Anterior cingulate cortex (tissue), 58 donors: Measurements from ENCODE around the gene HBD.
"Not testable (repeated sequence)": the region's sequence is repeated elsewhere in the genome, so short reads cannot be mapped to it uniquely, and the experiment has no call there.

Source experiments
- DNase-seq, 58 donors: peaks; one replicate each; lab custom pipeline; 2025; lab: John Stamatoyannopoulos, UW

Gene HBD

DNA sequence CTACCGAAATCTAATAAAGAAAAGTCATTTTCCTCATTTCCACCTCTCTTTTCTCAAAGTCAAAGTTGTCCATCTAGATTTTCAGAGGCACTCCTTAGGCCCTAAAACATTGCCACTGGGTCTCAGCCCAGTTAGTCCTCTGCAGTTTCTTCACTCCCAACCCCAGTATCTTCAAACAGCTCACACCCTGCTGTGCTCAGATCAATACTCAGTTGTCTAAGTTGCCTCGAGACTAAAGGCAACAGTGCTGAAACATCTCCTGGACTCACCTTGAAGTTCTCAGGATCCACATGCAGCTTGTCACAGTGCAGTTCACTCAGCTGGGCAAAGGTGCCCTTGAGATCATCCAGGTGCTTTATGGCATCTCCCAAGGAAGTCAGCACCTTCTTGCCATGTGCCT, 19.7 kb upstream of the HBD start:
- not testable (repeated sequence) for DNase-seq

DNA sequence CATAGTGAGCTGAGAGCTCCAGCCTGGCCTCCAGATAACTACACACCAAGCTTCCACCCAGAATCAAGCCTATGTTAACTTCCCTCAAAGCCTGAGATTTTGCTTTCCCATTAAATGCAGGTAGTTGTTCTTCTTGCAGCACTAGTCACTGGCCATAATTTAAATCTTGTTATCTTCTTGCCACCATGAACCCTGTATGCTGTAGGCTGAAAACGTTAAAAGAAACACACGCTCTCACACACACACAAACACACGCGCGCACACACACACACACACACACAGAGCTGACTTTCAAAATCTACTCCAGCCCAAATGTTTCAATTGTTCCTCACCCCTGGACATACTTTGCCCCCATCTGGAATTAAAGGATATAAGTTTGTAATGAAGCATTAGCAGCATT, 19.2 kb upstream of the HBD start:
- not testable (repeated sequence) for DNase-seq

- no peak for DNase-seq
Measured at GRCh38 chr11:5252919-5253265, 18.6 kb upstream of the HBD start.

GRCh38 chr11:5252192-5252918, 18.1 kb upstream of the HBD start:
- no peak for DNase-seq

- DNase-seq = no peak
Measured at GRCh38 chr11:5251746-5252145, 17.5 kb upstream of the HBD start.

DNA sequence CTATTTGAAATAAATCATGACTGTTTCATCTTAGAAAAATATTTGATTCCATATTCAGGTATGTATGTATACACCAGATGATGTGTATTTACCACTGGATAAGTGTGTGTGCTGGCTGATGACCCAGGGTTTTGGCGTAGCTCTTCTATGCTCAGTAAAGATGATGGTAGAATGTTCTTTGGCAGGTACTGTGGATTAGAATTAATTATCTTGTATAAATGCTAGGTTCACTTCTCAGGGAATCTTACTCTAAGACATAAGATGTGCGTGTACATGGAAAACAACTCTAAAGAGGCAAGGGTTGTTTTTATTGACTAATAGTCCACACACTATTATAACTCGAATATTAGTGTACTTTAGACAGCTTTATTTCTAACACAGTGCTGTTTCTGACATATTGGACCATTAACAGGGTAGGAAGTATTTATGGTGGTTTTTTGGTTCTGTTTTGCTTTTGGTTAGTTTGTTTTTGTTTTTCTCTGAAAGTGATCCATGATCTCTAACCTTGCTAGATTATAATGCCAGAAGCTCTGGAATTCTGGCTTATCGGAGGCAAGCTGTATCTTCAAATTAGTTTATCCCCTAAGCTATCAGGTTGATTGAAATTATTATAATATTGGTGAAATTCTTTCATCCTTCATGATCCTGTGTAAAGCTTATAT, 16.4 kb upstream of the HBD start:
- no peak for DNase-seq

- not testable (repeated sequence) for DNase-seq
Measured at GRCh38 chr11:5249807-5250396, 15.6 kb upstream of the HBD start, which contains the start of gene HBG1. Gene HBG1, minus strand, starts transcription at chr11:5249857. Its CDS starts 53 bp downstream, at chr11:5249804.

- DNase-seq = not testable (repeated sequence)
Measured at GRCh38 chr11:5248498-5248897, 14.2 kb upstream of the HBD start.

- no peak for DNase-seq
Measured at GRCh38 chr11:5247472-5248192, 13.3 kb upstream of the HBD start.

DNA sequence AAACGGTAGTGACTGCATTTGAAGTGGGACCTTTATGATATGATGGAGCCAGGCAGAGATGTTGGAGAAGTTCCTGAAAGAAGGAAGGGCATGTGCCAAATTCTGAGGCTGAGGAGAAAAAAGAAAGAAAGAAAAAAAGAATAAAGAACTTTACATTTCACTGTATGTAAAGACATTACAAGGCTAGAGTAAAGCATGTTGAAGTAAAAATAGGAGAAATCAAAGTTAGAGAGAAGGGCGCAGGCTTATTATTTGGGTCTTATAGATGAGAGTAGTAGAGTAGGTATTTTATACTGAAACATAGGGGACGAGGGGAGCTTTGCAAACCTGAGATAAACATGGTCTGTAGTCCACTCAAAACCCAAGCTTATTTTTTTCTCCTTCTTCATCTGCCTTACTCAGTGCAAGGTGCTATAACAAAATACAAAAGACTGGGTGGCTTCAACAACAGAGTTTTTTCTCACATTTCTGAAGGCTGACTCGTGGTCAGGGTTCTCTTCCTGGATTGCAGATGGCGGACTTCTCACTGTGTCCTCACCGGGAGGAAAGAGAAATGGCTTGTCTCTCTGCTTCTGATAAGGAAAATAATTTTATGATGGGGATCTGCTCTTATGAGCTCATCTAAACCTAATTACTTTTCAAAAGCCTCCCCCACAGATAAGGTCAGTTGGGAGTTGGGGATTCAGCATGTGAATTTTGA, 12.6 kb upstream of the HBD start:
- DNase-seq = no peak

DNA sequence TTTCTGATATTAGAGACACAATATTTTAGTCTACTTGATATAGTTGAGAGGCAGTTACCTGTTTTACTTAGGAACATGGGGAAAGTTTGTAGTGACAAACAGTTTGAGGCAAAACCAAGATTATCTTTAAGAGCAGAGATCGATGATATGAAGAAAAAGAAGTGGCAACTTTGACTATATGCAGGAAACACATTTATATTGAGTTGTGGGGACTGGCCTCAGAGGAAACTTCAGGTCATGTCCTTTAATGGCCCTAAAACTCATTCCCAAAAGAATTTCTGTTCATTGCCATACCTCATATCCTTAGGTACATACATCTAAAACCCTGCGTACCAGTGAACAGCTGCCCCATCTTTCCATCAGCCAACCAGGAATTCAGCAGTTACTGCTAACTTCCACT, 10.9 kb upstream of the HBD start:
- DNase-seq = no peak

- DNase-seq = no peak
Measured at GRCh38 chr11:5243816-5244180, 9.5 kb upstream of the HBD start.

- DNase-seq = no peak
Measured at GRCh38 chr11:5242933-5243815, 8.9 kb upstream of the HBD start.

DNA sequence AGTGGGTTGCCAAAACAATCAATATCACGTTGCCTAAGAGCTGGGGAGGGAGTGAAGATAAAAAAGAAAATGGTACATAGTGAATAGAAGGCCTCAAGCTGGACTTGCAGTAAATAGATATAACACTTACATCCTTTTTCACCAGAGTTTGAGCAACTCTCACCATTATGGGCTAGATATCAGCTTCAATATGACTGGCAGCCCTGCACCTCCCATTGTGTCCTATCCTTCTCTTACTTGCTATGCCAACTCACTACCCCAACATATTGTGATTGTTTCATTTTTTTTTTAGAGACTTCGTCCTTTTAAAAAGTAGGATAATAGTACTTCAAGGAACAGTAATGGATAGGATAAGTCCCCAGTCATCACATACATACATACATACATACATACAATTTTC, 7.9 kb upstream of the HBD start:
- no peak for DNase-seq

DNA sequence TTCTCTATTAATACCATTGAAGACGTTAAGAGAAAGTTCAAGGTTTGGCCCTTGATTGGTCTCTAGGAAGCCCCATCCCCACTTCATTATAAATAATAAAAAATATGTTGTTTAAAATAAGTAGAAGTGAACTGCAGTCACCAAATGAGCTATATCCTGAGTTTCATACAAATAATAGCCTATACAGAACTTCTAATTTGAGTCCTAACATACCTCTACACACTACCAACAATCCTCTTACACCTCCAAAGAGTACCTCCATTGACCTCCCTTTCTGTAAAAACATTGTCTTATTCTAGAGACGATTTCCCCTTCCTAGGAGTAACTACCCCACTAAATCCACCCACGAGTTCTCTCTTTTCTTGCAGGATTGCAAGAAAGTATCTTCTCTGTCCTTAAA, 7.2 kb upstream of the HBD start:
- DNase-seq = no peak

DNA sequence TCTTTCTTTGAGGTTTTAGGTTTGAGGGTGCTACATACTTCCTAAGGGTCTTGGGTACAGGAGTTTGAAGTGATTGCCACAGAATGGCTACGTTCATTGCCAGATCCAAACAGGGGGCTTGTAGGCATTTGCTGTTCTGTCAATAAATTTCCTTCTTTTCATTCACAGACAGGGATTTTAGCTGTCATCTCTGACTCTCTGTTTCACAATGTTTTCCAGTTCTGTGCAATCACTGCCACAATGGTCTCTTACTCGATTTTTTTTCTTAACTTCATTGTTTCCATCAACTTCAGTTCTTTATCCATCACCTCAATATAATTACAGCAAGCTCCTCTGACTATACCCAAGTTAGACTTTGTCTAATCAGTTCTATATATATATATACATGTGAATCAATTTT, 6.2 kb upstream of the HBD start:
- no peak for DNase-seq

DNA sequence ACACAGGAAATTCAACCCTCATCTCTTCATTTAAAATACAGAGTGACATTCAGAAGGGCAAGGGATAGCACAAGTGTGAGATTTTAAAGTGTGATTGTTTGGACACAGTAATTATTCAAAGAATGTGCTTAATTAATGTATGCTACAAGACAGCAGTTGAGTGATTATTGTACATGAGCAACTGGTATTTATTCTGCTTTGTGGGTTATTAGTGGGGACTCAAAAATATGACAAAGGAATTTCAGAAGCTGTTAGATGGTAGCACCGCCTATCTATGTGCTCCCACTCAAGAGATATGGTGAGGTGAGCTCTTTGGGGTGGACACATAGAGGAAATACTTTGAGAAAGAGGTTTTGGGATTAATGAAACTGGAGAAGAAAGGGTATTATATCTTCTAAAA, 5.8 kb upstream of the HBD start:
- DNase-seq = no peak

- DNase-seq = no peak
Measured at GRCh38 chr11:5239046-5239445, 4.8 kb upstream of the HBD start.

DNA sequence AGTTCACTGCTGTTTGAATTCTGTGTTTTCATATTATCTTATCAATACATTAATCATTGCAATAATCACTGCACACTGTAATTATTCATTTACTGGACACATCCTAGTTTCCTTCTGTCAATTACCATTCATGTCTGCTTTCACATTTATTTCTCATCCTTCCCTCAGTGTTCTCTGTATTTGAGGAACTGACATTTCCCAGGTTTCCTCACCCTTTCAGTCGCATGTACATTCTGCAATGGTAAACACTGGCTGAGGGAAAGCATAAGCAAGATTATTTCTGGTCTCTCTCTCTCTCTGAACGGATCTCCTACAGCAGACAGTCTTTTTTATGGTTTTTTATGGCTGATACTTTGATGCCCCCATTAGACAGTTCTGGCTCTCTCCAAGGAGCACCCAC, 4.2 kb upstream of the HBD start:
- DNase-seq = no peak

- DNase-seq = no peak
Measured at GRCh38 chr11:5237420-5237819, 3.1 kb upstream of the HBD start.
